HCT116 (cell line): ENCODE results near the gene GFPT1. TPM values are rescaled to one million over a fixed set of nuclear protein-coding genes. Genes with fewer than 3 reads are reported as not detected.

Experiments
- ATAC-seq: fragments of 200-7000 bp; cut with Tn5 transposase; 2 replicates; pipeline ENCODE4 v1.9.1; 2020; ENCODE audit warnings: mild to moderate bottlenecking, moderate library complexity
- BruUV-seq: library from RNA; stranded (reverse); fragments of 400-500 nt; replicated peaks from 2 replicates; lab custom pipeline; 2021; lab: Mats Ljungman, UMichigan
- CTCF ChIA-PET: fragments of 300-600 bp; sonication (Branson Sonifier 250); formaldehyde crosslinking; loops from one replicate; lab custom pipeline; 2021; ENCODE audit warnings: antibody characterized with exemption; lab: Charles Lee
- POLR2A ChIA-PET: fragments of 300-600, 350-600 bp; sonication (Branson Sonifier 250); formaldehyde crosslinking; loops from one replicate; lab custom pipeline; 2021; ENCODE audit warnings: antibody characterized with exemption; lab: Charles Lee
- RAD21 ChIA-PET, 2 experiments: fragments of 300-600 bp; sonication (Branson Sonifier 250); formaldehyde crosslinking; loops; one replicate each; lab custom pipeline; 2023; ENCODE audit warnings: low total read pairs in 2 of 2; ENCODE audit not compliant: uncharacterized antibody in 2 of 2, unreplicated experiment in 2 of 2, low non-redundant PET in 1 of 2; lab: Charles Lee
- DNase-seq: peaks from one replicate; pipeline ENCODE4 v3.0.0-alpha.2; 2010; ENCODE audit warnings: low read depth, low spot score
- H2AFZ ChIP-seq: fragments of 200-600 bp; shearing (Covaris generic), sonication (generic); 2 replicates; pipeline ENCODE4 v1.6.1; 2017; ENCODE audit warnings: low read depth, mixed run types, mixed read lengths, antibody characterized with exemption, low read length; ENCODE audit not compliant: poor library complexity, severe bottlenecking
- H3K27ac ChIP-seq: 2 replicates; pipeline ENCODE4 v1.5.1; 2012; ENCODE audit warnings: low read depth, low read length
- H3K27me3 ChIP-seq: fragments of 200-600 bp; sonication (generic); 2 replicates; pipeline ENCODE4 v1.6.1; 2016; ENCODE audit warnings: mixed run types, low read length, mixed read lengths; ENCODE audit not compliant: insufficient read depth
- H3K36me3 ChIP-seq, 2 experiments: fragments of 200-500 bp in 1 of 2; fragments of 200-600 bp in 1 of 2; sonication (Bioruptor generic) in 1 of 2; sonication (generic) in 1 of 2; 2 replicates each; pipeline versions ENCODE4 v1.5.1 to v1.6.1; 2014 to 2016; ENCODE audit warnings: low read length in 2 of 2, inconsistent platforms in 1 of 2, mixed read lengths in 1 of 2, mixed run types in 1 of 2; ENCODE audit not compliant: insufficient read depth in 2 of 2, control insufficient read depth in 1 of 2
- H3K4me1 ChIP-seq, 2 experiments: fragments of 200-600 bp in 1 of 2; sonication (generic) in 1 of 2; 2 replicates each; pipeline versions ENCODE4 v1.5.1 to v1.6.1; 2012 to 2017; ENCODE audit warnings: low read length in 2 of 2, inconsistent platforms in 1 of 2, mild to moderate bottlenecking in 1 of 2, mixed read lengths in 1 of 2, mixed run types in 1 of 2, moderate library complexity in 1 of 2; ENCODE audit not compliant: insufficient read depth in 2 of 2, control insufficient read depth in 1 of 2
- H3K4me2 ChIP-seq: fragments of 200-600 bp; sonication (generic); 2 replicates; pipeline ENCODE4 v1.6.1; 2017; ENCODE audit warnings: mixed run types, low read length, mixed read lengths
- H3K4me3 ChIP-seq, 2 experiments: fragments of 200-600 bp in 1 of 2; sonication (generic) in 1 of 2; replicated peaks in 1 of 2; 2 replicates each; pipeline ENCODE4 v1.5.1; 2011 to 2016; ENCODE audit warnings: low read length in 2 of 2, control low read depth in 1 of 2, low read depth in 1 of 2, mild to moderate bottlenecking in 1 of 2, mixed read lengths in 1 of 2, mixed run types in 1 of 2
- H3K79me2 ChIP-seq: fragments of 200-600 bp; sonication (generic); 2 replicates; pipeline ENCODE4 v1.6.1; 2017; ENCODE audit warnings: mild to moderate bottlenecking, mixed run types, low read length, moderate library complexity, mixed read lengths; ENCODE audit not compliant: insufficient read depth
- H3K9ac ChIP-seq: fragments of 200-600 bp; sonication (generic); 2 replicates; pipeline ENCODE4 v1.6.1; 2016; ENCODE audit warnings: low read length, mixed read lengths
- H3K9me2 ChIP-seq: fragments of 200-600 bp; sonication (generic), shearing (Covaris generic); 2 replicates; pipeline ENCODE4 v1.6.1; 2017; ENCODE audit warnings: mixed run types, mild to moderate bottlenecking, moderate library complexity; ENCODE audit not compliant: insufficient read depth
- H3K9me3 ChIP-seq, 2 experiments: fragments of 200-500 bp in 1 of 2; fragments of 200-600 bp in 1 of 2; sonication (Bioruptor generic) in 1 of 2; sonication (generic) in 1 of 2; 2 replicates each; pipeline ENCODE4 v1.6.1; 2014 to 2017; ENCODE audit warnings: low read length in 2 of 2, mixed read lengths in 2 of 2, inconsistent platforms in 1 of 2, low read depth in 1 of 2, mild to moderate bottlenecking in 1 of 2, mixed run types in 1 of 2, moderate library complexity in 1 of 2; ENCODE audit not compliant: control insufficient read depth in 1 of 2, insufficient read depth in 1 of 2
- H4K20me1 ChIP-seq: fragments of 200-600 bp; sonication (generic), shearing (Covaris generic); 2 replicates; pipeline ENCODE4 v1.6.1; 2017; ENCODE audit warnings: mixed run types, mild to moderate bottlenecking, moderate library complexity; ENCODE audit not compliant: insufficient read depth
- ATF3 ChIP-seq: IDR thresholded peaks from 2 replicates; pipeline ENCODE4 v1.6.1; 2012
- CBX3 ChIP-seq: IDR thresholded peaks from 2 replicates; pipeline ENCODE4 v1.6.1; 2012; ENCODE audit warnings: low read depth
- CEBPB ChIP-seq: IDR thresholded peaks from 2 replicates; pipeline ENCODE4 v1.6.1; 2012; ENCODE audit warnings: low read depth
- CTCF ChIP-seq, 3 experiments: fragments of 200-600 bp in 1 of 3; sonication (generic) in 1 of 3; IDR thresholded peaks in 2 of 3; conservative IDR thresholded peaks in 1 of 3; 2 replicates each; pipeline ENCODE4 v1.5.1; 2012 to 2017; ENCODE audit warnings: low read depth in 2 of 3, low read length in 2 of 3, antibody characterized with exemption in 1 of 3, borderline replicate concordance in 1 of 3, control low read depth in 1 of 3, mild to moderate bottlenecking in 1 of 3, mixed read lengths in 1 of 3, mixed run types in 1 of 3, moderate library complexity in 1 of 3; ENCODE audit not compliant: insufficient read depth in 1 of 3
- EGR1 ChIP-seq: IDR thresholded peaks from 2 replicates; pipeline ENCODE4 v1.6.1; 2012; ENCODE audit warnings: low read depth
- ELF1 ChIP-seq: IDR thresholded peaks from 2 replicates; pipeline ENCODE4 v1.6.1; 2012; ENCODE audit warnings: low read depth, borderline replicate concordance
- EZH2phosphoT487 ChIP-seq: fragments of 200-600 bp; IDR thresholded peaks from 2 replicates; pipeline ENCODE4 v1.6.1; 2018; ENCODE audit warnings: antibody characterized with exemption, borderline replicate concordance
- FOSL1 ChIP-seq: IDR thresholded peaks from 2 replicates; pipeline ENCODE4 v1.6.1; 2012; ENCODE audit warnings: low read depth
- JUND ChIP-seq: IDR thresholded peaks from 2 replicates; pipeline ENCODE4 v1.6.1; 2012
- MAX ChIP-seq: IDR thresholded peaks from 2 replicates; pipeline ENCODE4 v1.6.1; 2012
- POLR2A ChIP-seq: IDR thresholded peaks from 2 replicates; pipeline ENCODE4 v1.7.0; 2011; ENCODE audit warnings: borderline replicate concordance; ENCODE audit not compliant: insufficient read depth, insufficient read length; ENCODE audit errors: extremely low read depth
- RAD21 ChIP-seq: IDR thresholded peaks from 2 replicates; pipeline ENCODE4 v1.6.1; 2012; ENCODE audit warnings: low read depth, mild to moderate bottlenecking
- SIN3A ChIP-seq: IDR thresholded peaks from 2 replicates; pipeline ENCODE4 v1.6.1; 2012; ENCODE audit warnings: low read depth
- SP1 ChIP-seq: IDR thresholded peaks from 2 replicates; pipeline ENCODE4 v1.6.1; 2012; ENCODE audit warnings: low read depth
- TCF7L2 ChIP-seq: IDR thresholded peaks from 2 replicates; pipeline ENCODE4 v1.7.0; 2011; ENCODE audit warnings: borderline replicate concordance, inconsistent platforms; ENCODE audit not compliant: insufficient read depth, insufficient read length; ENCODE audit errors: extremely low read depth
- ZBTB33 ChIP-seq: IDR thresholded peaks from 2 replicates; pipeline ENCODE4 v1.6.1; 2011; ENCODE audit warnings: mild to moderate bottlenecking, low read length, moderate library complexity; ENCODE audit not compliant: insufficient replicate concordance; ENCODE audit errors: extremely low read depth
- ZFX ChIP-seq: fragments of 450-650 bp; IDR thresholded peaks from 2 replicates; pipeline ENCODE4 v1.6.1; 2017
- ZNF274 ChIP-seq: fragments of 200-500 bp; sonication (Bioruptor generic); IDR thresholded peaks from 2 replicates; pipeline ENCODE4 v1.6.1; 2014; ENCODE audit warnings: mild to moderate bottlenecking, low read depth, low read length, inconsistent platforms
- intact Hi-C: fragments of 100-400 bp; cut with micrococcal nuclease; formaldehyde crosslinking; loops from 2 replicates; pipeline ENCODE4 v1.10.0; 2022
- total RNA-seq: library from RNA; stranded (reverse); gene quantifications from one replicate; pipeline ENCODE4 v1.2.1, GENCODE V29; 2021; ENCODE audit not compliant: unreplicated experiment

Gene GFPT1
- total RNA-seq, 1 experiment from 2014 or later: 62.4 TPM

GRCh38 chr2:69387770-69388481 lies 899 bp upstream of the GFPT1 start:
- no peaks in the 10 kb centered on the region for H3K27me3 ChIP-seq
- TF ChIP-seq POLR2A: no peak
- TF ChIP-seq JUND: no peak
- TF ChIP-seq SIN3A: no peak
- TF ChIP-seq ATF3: no peak
- TF ChIP-seq FOSL1: no peak
- TF ChIP-seq ELF1: no peak
- no peak for TF ChIP-seq EZH2phosphoT487
- no peak for TF ChIP-seq EGR1
- TF ChIP-seq MAX: no peak
- no peak for TF ChIP-seq CBX3
- no peak for TF ChIP-seq RAD21
- TF ChIP-seq TCF7L2: no peak
- TF ChIP-seq CEBPB: no peak
- no peak for TF ChIP-seq CTCF (IDR thresholded peaks at IDR 0.05 in 2 of 3, conservative IDR thresholded peaks at IDR 0.05 in 1 of 3; ENCODE audit: borderline replicate concordance in 1 of 3, insufficient read depth in 1 of 3, low read depth in 2 of 3, low read length in 2 of 3)
- TF ChIP-seq ZNF274: no peak
- TF ChIP-seq ZFX: no peak
- no peak for TF ChIP-seq ZBTB33
- no peak for TF ChIP-seq SP1
- peak overlapping the region; percentile 37; the same call in 1 of the 2 replicates for H3K27ac ChIP-seq
- H3K4me2 ChIP-seq: peak overlapping the region; percentile 90
- H3K4me3 ChIP-seq: peak overlapping the region; percentile 53 to 76
- POLR2A ChIA-PET: no interaction called here
- H3K9ac ChIP-seq: peak overlapping the region; percentile 70
- peaks cover 8 to 15% of the 10 kb centered on the region in 2 experiments; a peak in 3 of 4 replicates for H3K4me1 ChIP-seq
- no peaks in the 10 kb centered on the region for H3K36me3 ChIP-seq
- H4K20me1 ChIP-seq: no peaks in the 10 kb centered on the region
- no peaks in the 10 kb centered on the region for H3K9me3 ChIP-seq
- H3K9me2 ChIP-seq: no peaks in the 10 kb centered on the region
- peaks cover 37% of the 10 kb centered on the region for H3K79me2 ChIP-seq
- no peak overlapping the region for H2AFZ ChIP-seq
- intact Hi-C loops: loop anchor here (10.0 kb wide), 1 partner anchor 327 kb away; no protein-coding TSS in a partner anchor
- CTCF ChIA-PET: interaction anchor here (1.3 kb wide), 1 partner anchor 49 kb away, joined by 5 read pairs; the partner anchor contains the start of gene NFU1
- BruUV-seq: TSS peak; percentile 94
- ATAC-seq (no peak), DNase-seq (no peak)
- RAD21 ChIA-PET: no interaction called here
